ENCODE results near the gene VEZF1. TPM values are rescaled to one million over a fixed set of nuclear protein-coding genes. Genes with fewer than 3 reads are reported as not detected.

The VEZF1 gene
- total RNA-seq, 2 donors from 2014 or later = 38.9 to 53.3 TPM

Other genes with a start within 250 kb of the VEZF1 start
- gene CCDC182, start 243.0 kb downstream of the VEZF1 start, total RNA-seq = not detected
- gene MRPS23, start 138.2 kb downstream of the VEZF1 start, total RNA-seq = 10 to 100 TPM; 18.0 to 21.3 TPM
- gene CUEDC1, start 32.8 kb downstream of the VEZF1 start, total RNA-seq = 10 to 100 TPM; 16.5 to 29.6 TPM
- 100 to 1,000 TPM; 148 to 159 TPM for gene SRSF1, start 19.0 kb upstream of the VEZF1 start, total RNA-seq
- 10 to 100 TPM; 35.0 to 35.9 TPM for gene DYNLL2, start 95.2 kb upstream of the VEZF1 start, total RNA-seq
- gene OR4D1, start 160.1 kb upstream of the VEZF1 start, total RNA-seq = not detected
- gene OR4D2, start 178.7 kb upstream of the VEZF1 start, total RNA-seq = not detected
- not detected for gene EPX, start 204.5 kb upstream of the VEZF1 start, total RNA-seq
- gene MKS1, start 231.0 kb upstream of the VEZF1 start, total RNA-seq = 10 to 100 TPM; 12.5 to 15.0 TPM

Measured in left colon (tissue), 2 donors.